ENCODE data around the gene PPP1R13L. TPM values are rescaled to one million over a fixed set of nuclear protein-coding genes. Genes with fewer than 3 reads are reported as not detected.
"Not testable (repeated sequence)": the region's sequence is repeated elsewhere in the genome, so short reads cannot be mapped to it uniquely, and the experiment has no call there.

Gene PPP1R13L
- total RNA-seq, 3 donors from 2014 or later, result 1.6 to 6.8 (median 4.1) TPM

DNA sequence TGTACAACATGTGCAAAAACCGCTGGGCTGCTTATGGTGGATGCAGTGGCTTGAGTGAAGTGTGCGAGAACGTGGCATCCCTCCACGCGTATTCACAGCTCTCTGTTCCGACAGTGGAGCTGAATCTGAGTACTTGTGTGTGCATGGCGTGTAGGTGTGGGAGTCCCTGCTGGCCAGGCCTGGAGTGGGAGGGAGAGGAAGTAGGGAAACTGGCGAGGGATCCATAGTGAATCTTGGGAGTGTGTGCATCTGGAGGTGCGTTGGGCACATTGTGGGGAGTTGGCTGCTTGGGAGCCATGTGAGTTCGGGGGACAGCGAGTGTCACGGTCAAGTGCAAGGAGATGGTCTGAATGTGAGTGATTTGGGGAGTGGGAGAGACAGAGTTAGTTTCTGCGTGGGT lies 62.0 kb downstream of the PPP1R13L start:
- Mint-ChIP-seq H3K9me3 (no peaks in the 10 kb centered on the region), H3K27me3 (ENCODE audit: low read depth) (peaks cover 38% of the 10 kb centered on the region), H3K4me3 (no peak overlapping the region), H3K36me3 (ENCODE audit: insufficient read depth) (no peaks in the 10 kb centered on the region), H3K4me1 (ENCODE audit: low read depth) (peaks cover 4% of the 10 kb centered on the region)
- no peak for DNase-seq
- ATAC-seq, result no peak

DNA sequence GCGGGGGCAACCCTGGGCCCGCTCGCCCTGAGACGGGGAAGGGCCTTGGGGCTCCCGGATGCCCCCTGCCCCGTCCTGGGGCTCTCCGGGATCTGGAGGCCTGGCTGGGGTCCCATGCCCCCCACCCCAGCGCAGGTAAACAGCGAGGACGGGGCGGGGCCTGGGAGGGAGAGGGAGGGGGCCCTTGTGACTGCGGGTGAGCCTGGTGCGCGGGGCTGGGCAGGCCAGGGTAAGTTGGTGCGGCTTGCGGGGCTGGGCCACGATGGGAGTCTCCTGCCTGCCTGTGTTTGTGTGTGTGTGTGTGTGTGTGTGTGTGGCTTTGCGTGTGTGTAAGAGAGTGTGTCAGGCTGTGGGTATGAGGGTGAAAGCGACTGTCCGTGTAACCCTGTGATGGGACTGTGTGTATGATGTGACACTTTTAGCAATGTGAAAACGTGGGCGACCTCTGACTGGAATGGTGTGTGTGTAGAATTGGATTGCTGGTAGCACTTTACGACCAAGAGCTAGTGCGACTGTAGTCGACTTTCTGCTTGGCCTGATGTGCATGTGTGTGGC lies 63.9 kb downstream of the PPP1R13L start:
- Mint-ChIP-seq H3K9me3 (no peaks in the 10 kb centered on the region), H3K4me3 (no peak overlapping the region), H3K4me1 (ENCODE audit: low read depth) (peaks cover 4% of the 10 kb centered on the region), H3K36me3 (ENCODE audit: insufficient read depth) (no peaks in the 10 kb centered on the region), H3K27me3 (ENCODE audit: low read depth) (peaks cover 35% of the 10 kb centered on the region)
- ATAC-seq (peak; percentile 20 to 30), DNase-seq (no peak)

DNA sequence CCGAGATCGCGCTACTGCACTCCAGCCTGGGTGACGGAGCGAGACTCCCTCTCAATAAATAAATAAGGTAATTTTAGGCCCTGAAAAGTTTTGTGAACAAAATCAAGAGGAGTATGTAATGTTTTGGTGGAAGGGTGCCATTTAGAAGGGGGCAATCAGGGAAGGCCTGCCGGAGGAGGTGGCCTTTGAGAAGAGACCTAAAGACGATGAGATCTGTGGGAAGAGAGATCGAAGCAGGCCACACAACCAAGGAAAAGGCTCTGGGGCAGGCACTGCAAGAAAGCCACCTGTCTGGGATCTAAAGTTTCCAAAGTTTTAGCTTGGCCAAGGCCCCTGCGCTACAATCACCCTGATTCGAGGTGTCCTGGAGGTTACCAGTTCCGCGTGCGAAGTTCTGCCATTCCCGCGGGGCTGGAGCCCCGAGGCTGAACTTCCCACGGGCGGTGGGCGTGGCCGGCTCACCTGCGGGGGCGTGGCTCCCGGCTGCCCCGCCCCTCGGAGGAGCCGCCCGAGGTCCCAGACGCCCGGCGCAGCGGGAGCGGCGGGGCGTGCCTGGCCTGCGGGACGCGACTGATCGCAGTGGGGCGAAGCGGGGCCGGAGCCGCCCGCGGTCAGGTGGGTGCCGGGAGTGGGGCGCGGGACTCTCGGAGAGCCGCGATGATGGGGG lies 64.5 kb downstream of the PPP1R13L start, which contains the start of gene KLC3:
TSS of gene KLC3 (plus strand) at position 519 of the 667 bp plus-strand sequence. CDS start 4,792 bp downstream, outside the sequence.
- no peaks in the 10 kb centered on the region for H3K36me3 Mint-ChIP-seq (ENCODE audit: insufficient read depth)
- H3K9me3 Mint-ChIP-seq, result no peaks in the 10 kb centered on the region
- ATAC-seq, result peak; percentile 47 to 65
- peak; percentile 25 for DNase-seq
- peak within 1 kb of the TSS; percentile 46 for H3K4me3 Mint-ChIP-seq
- H3K4me1 Mint-ChIP-seq (ENCODE audit: low read depth), result peaks cover 4% of the 10 kb centered on the region
- H3K27me3 Mint-ChIP-seq (ENCODE audit: low read depth), result peaks cover 32% of the 10 kb centered on the region

DNA sequence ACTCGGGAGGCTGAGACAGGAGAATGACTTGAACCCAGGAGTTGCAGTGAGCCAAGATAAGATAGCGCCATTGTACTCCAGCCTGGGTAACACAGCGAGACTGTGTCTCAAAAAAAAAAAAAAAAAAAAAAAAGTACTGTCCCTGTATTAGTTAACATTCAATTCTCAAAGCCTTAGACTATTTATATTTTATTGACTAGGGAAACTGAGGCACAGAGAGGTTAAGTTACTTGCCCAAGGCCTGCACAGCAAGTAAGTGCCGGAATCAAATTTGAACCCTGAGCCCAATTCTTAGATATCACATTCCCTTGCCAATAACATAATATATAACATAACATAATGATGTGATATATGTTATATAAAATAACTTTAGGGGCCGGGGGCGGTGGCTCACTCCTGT lies 65.2 kb downstream of the PPP1R13L start:
- Mint-ChIP-seq H3K4me1 (ENCODE audit: low read depth) (peaks cover 4% of the 10 kb centered on the region), H3K9me3 (no peaks in the 10 kb centered on the region), H3K27me3 (ENCODE audit: low read depth) (peaks cover 28% of the 10 kb centered on the region), H3K36me3 (ENCODE audit: insufficient read depth) (no peaks in the 10 kb centered on the region), H3K4me3 (no peak overlapping the region)
- DNase-seq (no peak), ATAC-seq (no peak)

DNA sequence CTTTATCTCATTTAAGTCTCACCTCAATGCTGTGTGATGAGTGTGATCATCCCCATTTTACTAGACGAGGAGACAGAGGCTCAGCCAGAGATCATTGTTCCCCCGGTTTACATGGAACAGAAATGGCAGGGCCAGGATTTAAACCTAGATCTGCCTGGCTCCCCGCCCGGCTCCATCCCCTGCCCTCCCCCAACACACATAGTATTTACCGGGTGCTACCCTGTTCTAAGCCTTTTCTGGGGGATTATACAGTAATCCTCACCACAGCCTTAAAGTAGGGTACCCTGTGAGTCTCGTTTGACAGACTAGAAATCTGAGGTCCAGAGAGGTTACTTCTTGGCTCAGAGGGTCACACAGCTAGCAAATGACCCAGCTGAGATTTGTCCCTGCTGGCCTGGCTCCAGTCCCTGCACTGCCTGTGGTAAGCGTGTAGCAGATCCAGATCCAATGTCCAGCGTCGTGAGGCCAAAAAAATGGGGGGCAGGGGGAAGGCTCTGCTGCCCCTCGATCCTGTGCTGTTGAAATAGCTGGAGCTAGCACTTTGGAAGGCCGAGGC lies 68.1 kb downstream of the PPP1R13L start:
- Mint-ChIP-seq H3K9me3 (no peaks in the 10 kb centered on the region), H3K4me1 (ENCODE audit: low read depth) (peaks cover 4% of the 10 kb centered on the region), H3K36me3 (ENCODE audit: insufficient read depth) (no peaks in the 10 kb centered on the region), H3K4me3 (no peak overlapping the region), H3K27me3 (ENCODE audit: low read depth) (peaks cover 22% of the 10 kb centered on the region)
- DNase-seq (no peak), ATAC-seq (no peak)

DNA sequence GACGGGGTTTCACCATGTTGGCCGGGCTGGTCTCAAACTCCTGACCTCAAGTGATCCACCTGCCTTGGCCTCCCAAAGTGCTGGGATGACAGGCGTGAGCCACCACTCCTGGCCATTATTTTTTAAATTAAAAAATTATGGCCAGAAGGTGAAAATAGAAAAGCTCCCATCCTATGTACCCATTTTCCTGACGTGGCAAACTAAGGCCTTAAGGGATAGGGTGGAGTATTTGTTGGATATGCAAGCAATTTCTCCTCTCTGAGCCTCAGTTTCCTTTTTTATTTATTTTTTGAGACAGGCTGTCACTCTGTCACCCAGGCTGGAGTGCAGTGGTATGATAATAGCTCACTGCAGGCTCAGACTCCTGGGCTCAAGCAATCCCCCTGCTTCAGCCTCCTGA lies 70.0 kb downstream of the PPP1R13L start:
- not testable (repeated sequence) for H3K4me3 Mint-ChIP-seq; H3K9me3 Mint-ChIP-seq; ATAC-seq; H3K36me3 Mint-ChIP-seq (ENCODE audit: insufficient read depth); DNase-seq; H3K4me1 Mint-ChIP-seq (ENCODE audit: low read depth)
- peaks cover 18% of the 10 kb centered on the region for H3K27me3 Mint-ChIP-seq (ENCODE audit: low read depth)

DNA sequence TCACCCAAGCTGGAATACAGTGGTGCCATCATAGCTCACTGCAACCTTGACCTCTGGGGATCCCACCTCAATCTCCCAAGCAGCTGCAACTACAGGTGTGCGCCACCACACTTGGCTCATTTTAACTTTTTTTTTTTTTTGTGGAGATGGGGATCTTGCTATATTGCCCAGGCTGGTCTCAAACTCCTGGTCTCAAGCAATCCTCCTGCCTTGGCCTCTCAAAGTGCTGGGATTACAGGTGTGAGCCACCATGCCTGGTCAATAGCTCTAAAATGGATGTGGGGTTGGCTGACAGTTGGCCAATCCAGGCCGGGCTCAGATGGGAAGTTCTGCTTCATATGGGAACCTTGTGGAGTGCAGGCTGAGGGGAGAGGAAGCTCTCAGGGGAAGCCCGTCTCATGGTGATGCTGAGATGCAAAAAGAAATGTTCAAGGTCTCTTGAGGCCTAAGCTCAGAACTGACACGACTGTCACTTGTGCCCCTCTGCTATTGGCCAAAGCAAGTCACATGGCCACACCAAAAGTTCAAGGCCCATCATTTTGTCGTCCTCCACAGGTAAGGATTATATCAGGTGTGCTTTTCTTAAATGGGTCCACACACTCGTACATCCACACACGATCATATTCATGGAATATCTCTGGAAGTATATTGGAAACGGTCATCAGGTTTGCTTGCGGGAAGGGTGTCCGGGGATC lies 71.1 kb downstream of the PPP1R13L start:
- DNase-seq, result no peak
- Mint-ChIP-seq H3K27me3 (ENCODE audit: low read depth) (peaks cover 9% of the 10 kb centered on the region), H3K9me3 (no peaks in the 10 kb centered on the region), H3K4me1 (ENCODE audit: low read depth) (no peaks in the 10 kb centered on the region), H3K4me3 (no peak overlapping the region), H3K36me3 (ENCODE audit: insufficient read depth) (no peaks in the 10 kb centered on the region)
- ATAC-seq, result no peak

DNA sequence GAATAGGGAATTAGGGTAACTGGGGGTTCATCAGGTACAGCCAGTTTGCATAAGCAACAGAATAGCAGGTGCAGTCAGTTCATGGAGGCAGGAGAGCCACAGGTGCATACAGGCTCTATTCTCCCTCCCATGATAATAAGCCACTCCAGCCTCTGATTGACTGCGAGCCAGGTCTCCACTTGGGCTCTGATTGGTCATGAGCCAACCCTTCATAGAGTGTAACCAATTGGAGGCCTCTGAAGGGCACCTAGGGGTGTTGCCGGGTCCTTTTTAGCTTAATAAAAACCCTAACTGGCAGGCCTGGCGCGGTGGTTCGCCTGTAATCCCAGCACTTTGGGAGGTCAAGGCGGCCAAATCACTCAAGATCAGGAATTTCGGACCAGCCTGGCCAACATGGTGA lies 73.5 kb downstream of the PPP1R13L start:
- Mint-ChIP-seq H3K27me3 (ENCODE audit: low read depth) (peaks cover 4% of the 10 kb centered on the region), H3K4me3 (no peak overlapping the region), H3K36me3 (ENCODE audit: insufficient read depth) (no peaks in the 10 kb centered on the region), H3K9me3 (no peaks in the 10 kb centered on the region), H3K4me1 (ENCODE audit: low read depth) (no peaks in the 10 kb centered on the region)
- no peak for ATAC-seq
- no peak for DNase-seq

Other genes with a start within 250 kb of the PPP1R13L start
- gene NKPD1, start 244.1 kb downstream of the PPP1R13L start, total RNA-seq, result under 1 TPM; 0.30 to 0.45 (median 0.33) TPM
- gene TRAPPC6A, start 226.8 kb downstream of the PPP1R13L start, total RNA-seq, result 10 to 100 TPM in 1 of 3 donors, 1 to 10 TPM in 2; 8.5 to 11.5 (median 9.1) TPM
- gene BLOC1S3, start 226.3 kb downstream of the PPP1R13L start, total RNA-seq, result 10 to 100 TPM; 12.3 to 15.5 (median 14.5) TPM
- gene EXOC3L2, start 159.7 kb downstream of the PPP1R13L start, total RNA-seq, result not detected
- 10 to 100 TPM; 14.6 to 18.3 (median 15.9) TPM for gene MARK4, start 153.8 kb downstream of the PPP1R13L start, total RNA-seq
- not detected for gene CKM, start 82.2 kb downstream of the PPP1R13L start, total RNA-seq
- not detected for gene KLC3, start 64.3 kb downstream of the PPP1R13L start, total RNA-seq
- gene ERCC2, start 34.5 kb downstream of the PPP1R13L start, total RNA-seq, result 10 to 100 TPM; 22.2 to 23.8 (median 23.8) TPM
- 10 to 100 TPM; 45.2 to 57.3 (median 49.1) TPM for gene POLR1G, start 1.6 kb upstream of the PPP1R13L start, total RNA-seq
- gene ERCC1, start 18.8 kb upstream of the PPP1R13L start, total RNA-seq, result 10 to 100 TPM; 68.0 to 86.2 (median 85.7) TPM
- gene FOSB, start 62.9 kb upstream of the PPP1R13L start, total RNA-seq, result 10 to 100 TPM; 10.5 to 13.4 (median 13.2) TPM
- gene RTN2, start 92.0 kb upstream of the PPP1R13L start, total RNA-seq, result 1 to 10 TPM in 2 of 3 donors, under 1 TPM in 1; 0.83 to 1.5 (median 1.5) TPM
- 1 to 10 TPM; 1.1 to 1.4 (median 1.3) TPM for gene PPM1N, start 93.4 kb upstream of the PPP1R13L start, total RNA-seq
- 100 to 1,000 TPM; 135 to 164 (median 157) TPM for gene VASP, start 102.4 kb upstream of the PPP1R13L start, total RNA-seq
- gene OPA3, start 179.7 kb upstream of the PPP1R13L start, total RNA-seq, result 10 to 100 TPM; 14.1 to 15.5 (median 15.1) TPM
- under 1 TPM in 1 of 3 donors, not detected in 2; 0.05 TPM for gene GPR4, start 197.1 kb upstream of the PPP1R13L start, total RNA-seq
- 100 to 1,000 TPM; 136 to 178 (median 150) TPM for gene EML2, start 234.3 kb upstream of the PPP1R13L start, total RNA-seq